OCI-LY3 (cell line): ENCODE results near the gene RFXAP.

Experiments used
- H2AFZ ChIP-seq: fragments of 200-600, 300-600 bp; shearing (Covaris generic); 2 replicates; pipeline ENCODE4 v1.6.0; 2014; ENCODE audit warnings: antibody characterized with exemption, low read depth, low read length
- H3K27ac ChIP-seq: fragments of 200-600, 300-600 bp; sonication (generic); 2 replicates; pipeline ENCODE4 v1.5.1; 2014; ENCODE audit warnings: mild to moderate bottlenecking, low read length, moderate library complexity, mixed read lengths
- H3K27me3 ChIP-seq: fragments of 200-600, 300-600 bp; sonication (generic); 2 replicates; pipeline ENCODE4 v1.6.1; 2014; ENCODE audit warnings: low read depth, low read length, mixed read lengths
- H3K36me3 ChIP-seq: fragments of 200-600, 300-600 bp; sonication (generic); replicated peaks from 2 replicates; pipeline ENCODE3; 2014; ENCODE audit warnings: low read depth, low read length, mixed read lengths
- H3K4me1 ChIP-seq: fragments of 300-600, 200-600 bp; sonication (generic); 2 replicates; pipeline ENCODE4 v1.6.1; 2014; ENCODE audit warnings: low read length, mixed read lengths
- H3K4me2 ChIP-seq: fragments of 200-600, 300-600 bp; sonication (generic); 2 replicates; pipeline ENCODE4 v1.6.1; 2014; ENCODE audit warnings: low read length, mixed read lengths
- H3K4me3 ChIP-seq: fragments of 300-600, 200-600 bp; sonication (generic); 2 replicates; pipeline ENCODE4 v1.5.1; 2014; ENCODE audit warnings: antibody characterized with exemption, mild to moderate bottlenecking, low read length, moderate library complexity
- H3K79me2 ChIP-seq: fragments of 300-600, 200-600 bp; shearing (Covaris generic); 2 replicates; pipeline ENCODE4 v1.6.1; 2014; ENCODE audit warnings: mild to moderate bottlenecking, low read length, mixed read lengths
- H3K9ac ChIP-seq: fragments of 300-600, 200-600 bp; shearing (Covaris generic); 2 replicates; pipeline ENCODE4 v1.6.0; 2014; ENCODE audit warnings: mild to moderate bottlenecking, low read length, moderate library complexity
- H3K9me3 ChIP-seq: fragments of 200-600, 300-600 bp; shearing (Covaris generic); 2 replicates; pipeline ENCODE4 v1.6.1; 2014; ENCODE audit warnings: low read length, mixed read lengths; ENCODE audit not compliant: insufficient read depth
- H4K20me1 ChIP-seq: fragments of 200-600, 300-600 bp; sonication (generic); 2 replicates; pipeline ENCODE4 v1.6.1; 2016; ENCODE audit warnings: low read length, mixed read lengths; ENCODE audit not compliant: insufficient read depth
- CTCF ChIP-seq: fragments of 200-600, 300-600 bp; sonication (generic); IDR thresholded peaks from 2 replicates; pipeline ENCODE4 v1.5.1; 2014; ENCODE audit warnings: antibody characterized with exemption, low read length, low read depth
- EZH2phosphoT487 ChIP-seq: fragments of 200-600 bp; shearing (Covaris generic); IDR thresholded peaks from 2 replicates; pipeline ENCODE4 v1.6.1; 2018; ENCODE audit warnings: antibody characterized with exemption, mixed run types, low read depth

Gene RFXAP

GRCh38 chr13:36862002-36862685, 43.1 kb downstream of the RFXAP start:
- Histone ChIP-seq H3K4me1 (no peaks in the 10 kb centered on the region), H3K27ac (no peak overlapping the region), H3K4me3 (no peak overlapping the region), H3K4me2 (no peak overlapping the region), H3K9ac (no peak overlapping the region), H3K79me2 (no peaks in the 10 kb centered on the region), H2AFZ (no peak overlapping the region), H3K9me3 (no peaks in the 10 kb centered on the region), H4K20me1 (no peaks in the 10 kb centered on the region), H3K27me3 (peaks cover 36% of the 10 kb centered on the region), H3K36me3 (no peaks in the 10 kb centered on the region)
- TF ChIP-seq CTCF (no peak), EZH2phosphoT487 (no peak)

GRCh38 chr13:36862722-36863121, 43.7 kb downstream of the RFXAP start:
- H2AFZ ChIP-seq = no peak overlapping the region
- no peaks in the 10 kb centered on the region for H3K79me2 ChIP-seq
- H3K9ac ChIP-seq = no peak overlapping the region
- H3K27me3 ChIP-seq = peaks cover 42% of the 10 kb centered on the region
- no peaks in the 10 kb centered on the region for H4K20me1 ChIP-seq
- H3K27ac ChIP-seq = no peak overlapping the region
- TF ChIP-seq EZH2phosphoT487 = no peak
- no peak for TF ChIP-seq CTCF
- no peaks in the 10 kb centered on the region for H3K4me1 ChIP-seq
- H3K36me3 ChIP-seq = no peaks in the 10 kb centered on the region
- no peaks in the 10 kb centered on the region for H3K9me3 ChIP-seq
- H3K4me2 ChIP-seq = no peak overlapping the region
- no peak overlapping the region for H3K4me3 ChIP-seq

GRCh38 chr13:36865265-36865664, 46.2 kb downstream of the RFXAP start:
- TF ChIP-seq EZH2phosphoT487 = no peak
- TF ChIP-seq CTCF = no peak

GRCh38 chr13:36866232-36866631, 47.2 kb downstream of the RFXAP start:
- H3K4me2 ChIP-seq = no peak overlapping the region
- H3K9ac ChIP-seq = no peak overlapping the region
- H2AFZ ChIP-seq = no peak overlapping the region
- H3K4me3 ChIP-seq = no peak overlapping the region
- no peaks in the 10 kb centered on the region for H4K20me1 ChIP-seq
- H3K36me3 ChIP-seq = no peaks in the 10 kb centered on the region
- TF ChIP-seq EZH2phosphoT487 (no peak), CTCF (no peak)
- H3K4me1 ChIP-seq = no peaks in the 10 kb centered on the region
- no peaks in the 10 kb centered on the region for H3K79me2 ChIP-seq
- no peaks in the 10 kb centered on the region for H3K9me3 ChIP-seq
- H3K27ac ChIP-seq = no peak overlapping the region
- peaks cover 44% of the 10 kb centered on the region for H3K27me3 ChIP-seq

More at GRCh38 chr13:36865265-36865664, 46.2 kb downstream of the RFXAP start:
- Histone ChIP-seq H4K20me1 (no peaks in the 10 kb centered on the region), H3K4me3 (no peak overlapping the region), H3K27ac (no peak overlapping the region), H3K79me2 (no peaks in the 10 kb centered on the region), H3K4me1 (no peaks in the 10 kb centered on the region), H3K36me3 (no peaks in the 10 kb centered on the region), H3K9me3 (no peaks in the 10 kb centered on the region), H2AFZ (no peak overlapping the region), H3K4me2 (no peak overlapping the region), H3K9ac (no peak overlapping the region), H3K27me3 (peaks cover 44% of the 10 kb centered on the region)
